CD14-positive monocyte (primary cell): ENCODE results near the gene JARID2. TPM values are rescaled to one million over a fixed set of nuclear protein-coding genes. Genes with fewer than 3 reads are reported as not detected.

ENCODE experiments used
- DNase-seq, 3 donors: peaks; one replicate each; pipeline ENCODE4 v3.0.0-alpha.2; 2011 to 2022
- H2AFZ ChIP-seq: 2 replicates; pipeline ENCODE4 v1.6.0; 2012; ENCODE audit warnings: mild to moderate bottlenecking, low read depth, low read length, inconsistent platforms; ENCODE audit not compliant: insufficient read depth, poor library complexity, severe bottlenecking
- H3K27ac ChIP-seq, 2 donors: 1 replicate in 1 of 2; 2 replicates in 1 of 2; pipeline ENCODE4 v1.5.1; 2012 to 2013; ENCODE audit warnings: low read length in 2 of 2, control low read depth in 1 of 2, inconsistent platforms in 1 of 2, low read depth in 1 of 2, mild to moderate bottlenecking in 1 of 2
- H3K27me3 ChIP-seq, 2 donors: one replicate each; pipeline versions ENCODE4 v1.6.0 to v1.6.1; 2011 to 2013; ENCODE audit warnings: low read length in 2 of 2; ENCODE audit not compliant: control insufficient read depth in 2 of 2, insufficient read depth in 2 of 2
- H3K36me3 ChIP-seq, 2 donors: replicated peaks in 1 of 2; 1 replicate in 1 of 2; 2 replicates in 1 of 2; pipeline versions ENCODE4 v1.5.1 to v1.6.1; 2012 to 2013; ENCODE audit warnings: low read length in 2 of 2, control low read depth in 1 of 2, inconsistent platforms in 1 of 2, mild to moderate bottlenecking in 1 of 2; ENCODE audit not compliant: insufficient read depth in 2 of 2, control insufficient read depth in 1 of 2
- H3K4me1 ChIP-seq, 2 donors: 1 replicate in 1 of 2; 2 replicates in 1 of 2; pipeline versions ENCODE4 v1.5.1 to v1.6.1; 2012 to 2013; ENCODE audit warnings: low read length in 2 of 2, control low read depth in 1 of 2, inconsistent platforms in 1 of 2, mild to moderate bottlenecking in 1 of 2, moderate library complexity in 1 of 2; ENCODE audit not compliant: insufficient read depth in 2 of 2, control insufficient read depth in 1 of 2
- H3K4me2 ChIP-seq: replicated peaks from 2 replicates; pipeline ENCODE3; 2012; ENCODE audit warnings: low read length, moderate library complexity, mild to moderate bottlenecking; ENCODE audit not compliant: poor library complexity, severe bottlenecking; ENCODE audit errors: extremely low read depth
- H3K4me3 ChIP-seq, 3 experiments: fragments of 200-600 bp in 1 of 3; sonication (generic) in 1 of 3; replicated peaks in 1 of 3; 1 replicate in 2 of 3; 2 replicates in 1 of 3; pipeline ENCODE4 v1.5.1; 2011 to 2013; ENCODE audit warnings: low read length in 3 of 3, mild to moderate bottlenecking in 3 of 3, control low read depth in 2 of 3, low read depth in 2 of 3, inconsistent platforms in 1 of 3, moderate library complexity in 1 of 3
- H3K79me2 ChIP-seq: 2 replicates; pipeline ENCODE4 v1.6.0; 2012; ENCODE audit warnings: mild to moderate bottlenecking, control low read depth, inconsistent platforms, low read length, moderate library complexity; ENCODE audit not compliant: insufficient read depth
- H3K9ac ChIP-seq: 2 replicates; pipeline ENCODE4 v1.6.0; 2017; ENCODE audit warnings: low read length, mild to moderate bottlenecking; ENCODE audit not compliant: insufficient read depth, poor library complexity, severe bottlenecking
- H3K9me3 ChIP-seq, 2 donors: replicated peaks in 1 of 2; 1 replicate in 1 of 2; 2 replicates in 1 of 2; pipeline versions ENCODE4 v1.5.1 to v1.6.1; 2012 to 2013; ENCODE audit warnings: low read length in 2 of 2, control low read depth in 1 of 2; ENCODE audit not compliant: control insufficient read depth in 1 of 2, insufficient read depth in 1 of 2
- H4K20me1 ChIP-seq: 2 replicates; pipeline ENCODE4 v1.6.0; 2012; ENCODE audit warnings: mild to moderate bottlenecking, low read length, control low read depth, moderate library complexity; ENCODE audit not compliant: insufficient read depth
- H3K27ac Mint-ChIP-seq, 7 donors: one replicate each; pipeline ENCODE4 v1.8.0; 2020; ENCODE audit warnings: mild to moderate bottlenecking in 7 of 7, mixed read lengths in 7 of 7, moderate library complexity in 6 of 7, inconsistent platforms in 2 of 7
- H3K27me3 Mint-ChIP-seq, 3 donors: one replicate each; pipeline ENCODE4 v1.8.0; 2021 to 2022; ENCODE audit warnings: low read depth in 3 of 3, mild to moderate bottlenecking in 3 of 3, mixed read lengths in 3 of 3, moderate library complexity in 3 of 3, inconsistent platforms in 1 of 3
- H3K36me3 Mint-ChIP-seq, 2 donors: one replicate each; pipeline ENCODE4 v1.8.0; 2020; ENCODE audit warnings: mixed read lengths in 2 of 2, inconsistent platforms in 1 of 2, mild to moderate bottlenecking in 1 of 2
- H3K4me1 Mint-ChIP-seq: one replicate; pipeline ENCODE4 v1.8.0; 2020; ENCODE audit warnings: mild to moderate bottlenecking, mixed read lengths
- H3K4me3 Mint-ChIP-seq, 2 donors: one replicate each; pipeline ENCODE4 v1.8.0; 2020; ENCODE audit warnings: mild to moderate bottlenecking in 2 of 2, mixed read lengths in 2 of 2, moderate library complexity in 1 of 2
- H3K9me3 Mint-ChIP-seq, 7 donors: one replicate each; pipeline ENCODE4 v1.8.0; 2020 to 2022; ENCODE audit warnings: mixed read lengths in 7 of 7, mild to moderate bottlenecking in 6 of 7, moderate library complexity in 6 of 7, inconsistent platforms in 2 of 7
- WGBS: methylation state at CpG from one replicate; pipeline ENCODE4 v1.1.5; 2013; ENCODE audit warnings: missing lambda C conversion rate; ENCODE audit not compliant: insufficient coverage; 5-methylcytosine and 5-hydroxymethylcytosine counted together
- intact Hi-C, 2 donors: fragments of 100-400 bp; cut with micrococcal nuclease; formaldehyde crosslinking; loops; one replicate each; pipeline versions ENCODE4 v1.15.0 to v1.15.1; 2023
- polyA plus RNA-seq, 3 donors: library from polyadenylated mRNA; depleted of rRNA in 1 of 3; unstranded in 2 of 3; stranded (reverse) in 1 of 3; fragments of 300-500 nt in 2 of 3; fragments of >200 nt in 1 of 3; fragmentation: Illumina TruSeq in 2 of 3; gene quantifications; 1 replicate in 2 of 3; 2 replicates in 1 of 3; pipeline ENCODE4 v1.2.3, GENCODE V29; 2012 to 2021
- TF ChIP-seq, protein P1 (sequence below): fragments of 200-600 bp; IDR thresholded peaks from one replicate; pipeline ENCODE4 v1.8.0; 2022; ENCODE audit warnings: antibody characterized with exemption, mild to moderate bottlenecking

The JARID2 gene
- polyA plus RNA-seq, 3 donors = 6.8 to 17.5 (median 12.5) TPM

DNA sequence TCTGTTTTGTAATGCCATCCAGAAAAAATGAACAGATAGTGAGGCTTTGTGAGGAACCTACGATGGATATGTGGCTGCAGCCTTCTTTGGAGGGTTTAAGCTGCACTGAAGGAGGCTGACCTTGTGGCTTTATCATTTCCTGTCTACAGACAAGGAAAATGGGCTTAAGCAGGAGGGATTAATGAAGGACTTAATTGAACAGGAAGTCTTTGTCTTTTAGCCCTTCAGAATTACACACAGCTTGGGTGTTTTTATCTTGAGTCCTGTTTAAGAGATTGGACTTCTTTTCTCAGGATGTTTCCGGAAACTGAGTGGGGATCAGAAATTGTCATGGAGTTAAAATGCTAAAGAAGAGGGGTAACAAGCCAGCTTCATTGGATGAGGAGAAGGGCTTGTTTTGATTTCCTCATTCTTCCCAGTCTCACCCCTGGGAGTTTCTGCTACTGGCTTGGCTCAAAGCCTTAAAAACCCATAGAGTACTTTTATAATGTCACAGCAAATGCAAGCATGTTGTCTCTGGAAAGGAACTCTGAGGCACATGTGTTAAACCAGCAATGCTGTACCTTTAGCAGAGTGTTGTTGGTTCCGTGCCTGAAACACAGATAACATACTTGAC lies 193.6 kb downstream of the JARID2 start:
- Mint-ChIP-seq H3K27me3 (no peaks in the 10 kb centered on the region), H3K36me3 (peaks cover 11 to 17% of the 10 kb centered on the region in 2 donors), H3K4me3 (no peak overlapping the region), H3K27ac (peak overlapping the region in 6 of 7 donors; percentile 13 to 50 (median 36)), H3K9me3 (peaks cover 0 to 3% (median 0%) of the 10 kb centered on the region in 7 donors), H3K4me1 (peaks cover 95% of the 10 kb centered on the region)
- Histone ChIP-seq H3K9me3 (no peaks in the 10 kb centered on the region), H3K36me3 (no peaks in the 10 kb centered on the region), H3K4me3 (no peak overlapping the region), H3K27me3 (no peaks in the 10 kb centered on the region), H3K27ac (peak overlapping the region in 1 of 2 donors; percentile 18), H4K20me1 (peaks cover 100% of the 10 kb centered on the region), H2AFZ (no peak overlapping the region), H3K9ac (no peak overlapping the region), H3K4me2 (no peak overlapping the region), H3K4me1 (peaks cover 78 to 89% of the 10 kb centered on the region in 2 donors), H3K79me2 (peaks cover 100% of the 10 kb centered on the region)
- TF ChIP-seq, protein P1, sequence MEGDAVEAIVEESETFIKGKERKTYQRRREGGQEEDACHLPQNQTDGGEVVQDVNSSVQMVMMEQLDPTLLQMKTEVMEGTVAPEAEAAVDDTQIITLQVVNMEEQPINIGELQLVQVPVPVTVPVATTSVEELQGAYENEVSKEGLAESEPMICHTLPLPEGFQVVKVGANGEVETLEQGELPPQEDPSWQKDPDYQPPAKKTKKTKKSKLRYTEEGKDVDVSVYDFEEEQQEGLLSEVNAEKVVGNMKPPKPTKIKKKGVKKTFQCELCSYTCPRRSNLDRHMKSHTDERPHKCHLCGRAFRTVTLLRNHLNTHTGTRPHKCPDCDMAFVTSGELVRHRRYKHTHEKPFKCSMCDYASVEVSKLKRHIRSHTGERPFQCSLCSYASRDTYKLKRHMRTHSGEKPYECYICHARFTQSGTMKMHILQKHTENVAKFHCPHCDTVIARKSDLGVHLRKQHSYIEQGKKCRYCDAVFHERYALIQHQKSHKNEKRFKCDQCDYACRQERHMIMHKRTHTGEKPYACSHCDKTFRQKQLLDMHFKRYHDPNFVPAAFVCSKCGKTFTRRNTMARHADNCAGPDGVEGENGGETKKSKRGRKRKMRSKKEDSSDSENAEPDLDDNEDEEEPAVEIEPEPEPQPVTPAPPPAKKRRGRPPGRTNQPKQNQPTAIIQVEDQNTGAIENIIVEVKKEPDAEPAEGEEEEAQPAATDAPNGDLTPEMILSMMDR = no peak
- intact Hi-C loops = loop anchor here (5.0 kb wide), 1 partner anchor 37 kb away; no protein-coding TSS in a partner anchor
- WGBS = 100% methylated on average over 1 of the region's 3 CpGs
- DNase-seq = no peak

DNA sequence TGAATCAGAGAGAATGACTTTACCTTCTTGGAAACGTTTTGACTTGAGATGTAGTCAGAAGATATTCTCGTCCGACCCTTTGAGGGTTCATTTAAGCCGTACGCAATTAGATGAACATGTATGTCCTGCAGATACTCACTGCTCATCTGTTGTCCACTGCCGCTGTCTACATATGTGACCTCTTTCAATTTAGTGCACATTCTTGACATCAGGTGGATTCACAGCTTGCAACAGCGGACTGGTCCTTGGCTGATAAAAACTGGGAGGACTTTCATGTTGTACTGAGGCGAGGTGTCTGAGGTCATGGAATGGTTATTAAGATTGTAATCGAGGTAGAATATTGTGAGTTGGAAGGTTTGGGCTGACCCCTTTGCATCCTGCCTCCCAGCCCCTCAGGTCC lies 194.2 kb downstream of the JARID2 start:
- Histone ChIP-seq H3K79me2 (peaks cover 100% of the 10 kb centered on the region), H3K27ac (peak overlapping the region in 1 of 2 donors; percentile 18)
- no peak overlapping the region for H3K4me3 Mint-ChIP-seq

More for the DNA sequence above, 194.2 kb downstream of the JARID2 start:
- DNase-seq = no peak
- H3K27me3 ChIP-seq = no peaks in the 10 kb centered on the region
- no peaks in the 10 kb centered on the region for H3K27me3 Mint-ChIP-seq
- no peaks in the 10 kb centered on the region for H3K9me3 ChIP-seq
- no peak overlapping the region for H3K4me3 ChIP-seq
- H3K4me1 Mint-ChIP-seq = peaks cover 94% of the 10 kb centered on the region
- no peak overlapping the region for H2AFZ ChIP-seq
- WGBS = 72% methylated on average over 8 of the region's 9 CpGs
- TF ChIP-seq, protein P1 = no peak
- H3K9ac ChIP-seq = no peak overlapping the region
- H3K9me3 Mint-ChIP-seq = no peaks in the 10 kb centered on the region
- H4K20me1 ChIP-seq = peaks cover 99% of the 10 kb centered on the region
- H3K36me3 ChIP-seq = no peaks in the 10 kb centered on the region
- peaks cover 6 to 13% of the 10 kb centered on the region in 2 donors for H3K36me3 Mint-ChIP-seq
- intact Hi-C loops = no loop called here
- H3K4me1 ChIP-seq = peaks cover 78 to 85% of the 10 kb centered on the region in 2 donors
- H3K4me2 ChIP-seq = no peak overlapping the region
- peak overlapping the region in 3 of 7 donors; percentile 13 to 56 (median 45) for H3K27ac Mint-ChIP-seq
